HEK293 (cell line): Measurements from ENCODE around the gene RPRD1B.

Source experiments
- GLI2 ChIP-seq: fragments of 450-650 bp; formaldehyde crosslinking; IDR thresholded peaks from 2 replicates; pipeline ENCODE4; 2017; ENCODE audit warnings: missing biosample characterization, missing genetic modification characterization, low read depth, borderline replicate concordance
- GLI4 ChIP-seq: fragments of 450-650 bp; formaldehyde crosslinking; IDR thresholded peaks from 2 replicates; pipeline ENCODE4 v1.5.1; 2016; ENCODE audit warnings: missing biosample characterization, missing genetic modification characterization
- SETDB1 ChIP-seq: IDR thresholded peaks from one replicate; pipeline ENCODE4 v1.6.1; 2017; ENCODE audit warnings: mild to moderate bottlenecking, low read length, moderate library complexity, mixed read lengths; ENCODE audit not compliant: insufficient read length
- WT1 ChIP-seq: fragments of 450-650 bp; formaldehyde crosslinking; IDR thresholded peaks from 2 replicates; pipeline ENCODE4 v1.5.1; 2016; ENCODE audit warnings: missing biosample characterization, missing genetic modification characterization
- ZNF747 ChIP-seq: fragments of 450-650 bp; formaldehyde crosslinking; IDR thresholded peaks from 2 replicates; pipeline ENCODE4 v1.5.1; 2016; ENCODE audit warnings: missing biosample characterization, missing genetic modification characterization
- TF ChIP-seq, protein P1 (sequence below): fragments of 450-650 bp; formaldehyde crosslinking; IDR thresholded peaks from 2 replicates; pipeline ENCODE4 v1.5.1; 2016; ENCODE audit warnings: missing biosample characterization, missing genetic modification characterization

DNA sequence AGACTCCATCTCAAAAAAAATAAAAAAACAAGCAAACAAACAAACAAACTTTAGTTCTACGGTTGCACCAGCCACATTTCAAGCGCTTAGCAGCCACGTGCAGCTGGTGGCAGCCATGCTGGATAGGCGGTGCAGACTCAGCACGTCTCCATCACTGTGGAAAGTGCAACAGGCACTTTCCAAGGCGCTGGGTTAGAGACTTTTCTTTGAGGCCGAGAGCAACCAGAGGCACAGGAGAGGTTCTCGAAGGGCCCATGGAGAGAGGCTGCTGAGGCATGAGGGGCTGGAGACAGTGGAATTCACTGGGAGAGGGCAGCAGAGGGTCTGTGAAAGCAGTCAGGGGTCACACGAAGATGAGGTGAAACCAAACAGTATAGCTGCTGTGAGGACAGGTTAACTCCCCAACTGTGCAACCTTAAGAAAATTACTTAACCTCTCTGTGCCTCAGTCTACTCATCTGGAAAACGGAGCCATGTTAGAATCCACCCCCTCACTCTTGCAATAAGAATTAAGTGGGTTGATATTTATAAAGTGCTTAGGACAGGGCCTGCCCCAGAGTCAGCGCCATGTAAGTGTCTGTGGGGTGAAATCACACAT, 104.0 kb downstream of the RPRD1B start:
- TF ChIP-seq GLI2 (tag by site-specific recombination) (no peak), ZNF747 (no peak), WT1 (no peak), GLI4 (no peak), SETDB1 (no peak)
- TF ChIP-seq, protein P1, sequence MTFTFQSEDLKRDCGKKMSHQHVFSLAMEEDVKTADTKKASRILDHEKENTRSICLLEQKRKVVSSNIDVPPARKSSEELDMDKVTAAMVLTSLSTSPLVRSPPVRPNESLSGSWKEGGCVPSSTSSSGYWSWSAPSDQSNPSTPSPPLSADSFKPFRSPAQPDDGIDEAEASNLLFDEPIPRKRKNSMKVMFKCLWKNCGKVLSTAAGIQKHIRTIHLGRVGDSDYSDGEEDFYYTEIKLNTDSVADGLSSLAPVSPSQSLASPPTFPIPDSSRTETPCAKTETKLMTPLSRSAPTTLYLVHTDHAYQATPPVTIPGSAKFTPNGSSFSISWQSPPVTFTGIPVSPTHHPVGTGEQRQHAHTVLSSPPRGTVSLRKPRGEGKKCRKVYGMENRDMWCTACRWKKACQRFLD (tag by site-specific recombination) = no peak
